Superior temporal gyrus (tissue), 1 donor: ENCODE data around the gene LRRC45.

ENCODE experiments used
- DNase-seq: peaks from one replicate; pipeline ENCODE4 v3.0.0-alpha.2; 2016; ENCODE audit errors: extremely low spot score

LRRC45 gene

GRCh38 chr17:82050761-82051641, 27.9 kb downstream of the LRRC45 start:
- DNase-seq = no peak

DNA sequence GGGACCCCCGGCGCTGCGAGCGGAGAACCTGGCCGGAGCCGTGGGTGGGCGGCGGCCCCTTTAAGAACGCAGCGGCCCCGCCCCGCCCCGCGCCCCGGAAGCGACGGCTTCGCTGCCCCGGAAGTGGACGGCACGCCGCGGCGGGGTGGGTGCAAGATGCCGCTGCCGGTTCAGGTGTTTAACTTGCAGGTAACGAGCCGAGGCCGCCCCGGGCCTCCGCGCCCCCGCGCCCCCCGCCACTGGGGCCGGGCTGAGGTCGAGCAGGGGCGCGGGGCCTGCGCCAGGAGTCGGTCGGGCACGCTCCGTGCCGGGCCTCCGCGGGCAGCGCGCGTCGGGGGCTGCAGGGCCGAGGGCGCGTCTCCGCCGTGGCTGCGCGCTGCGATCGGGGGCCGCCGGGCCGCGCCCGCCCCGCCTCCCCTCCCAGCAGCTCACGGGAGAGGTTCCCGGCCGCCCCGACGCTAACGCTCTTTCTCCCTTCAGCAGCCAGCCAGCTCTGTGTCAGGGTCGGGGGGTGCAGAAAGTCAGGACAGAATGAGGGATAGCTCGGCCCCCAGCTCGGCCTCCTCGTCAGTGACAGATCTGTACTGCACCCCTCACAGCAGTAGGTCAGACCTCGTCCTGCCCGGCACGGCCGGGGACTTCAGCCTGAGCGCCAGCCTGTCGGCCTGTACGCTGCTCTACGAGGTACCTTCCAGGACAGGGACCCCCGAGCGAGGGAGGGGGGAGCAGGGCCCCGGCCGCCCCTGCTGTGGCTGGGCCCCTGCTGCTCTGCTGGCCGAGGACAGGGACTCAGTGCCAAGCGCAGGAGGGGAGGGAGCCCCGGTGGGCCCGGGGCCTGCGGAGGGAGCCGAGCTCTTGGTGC, 28.9 kb downstream of the LRRC45 start, which contains the start of the genes GPS1 and RFNG:
GPS1 (plus strand) TSS at position 123 of the 862 bp plus-strand sequence; CDS start at position 157, 34 bp downstream.
RFNG (minus strand) TSS at position 36 of the 862 bp plus-strand sequence. CDS start 45 bp downstream, outside the sequence.
- peak; percentile 61 for DNase-seq

DNA sequence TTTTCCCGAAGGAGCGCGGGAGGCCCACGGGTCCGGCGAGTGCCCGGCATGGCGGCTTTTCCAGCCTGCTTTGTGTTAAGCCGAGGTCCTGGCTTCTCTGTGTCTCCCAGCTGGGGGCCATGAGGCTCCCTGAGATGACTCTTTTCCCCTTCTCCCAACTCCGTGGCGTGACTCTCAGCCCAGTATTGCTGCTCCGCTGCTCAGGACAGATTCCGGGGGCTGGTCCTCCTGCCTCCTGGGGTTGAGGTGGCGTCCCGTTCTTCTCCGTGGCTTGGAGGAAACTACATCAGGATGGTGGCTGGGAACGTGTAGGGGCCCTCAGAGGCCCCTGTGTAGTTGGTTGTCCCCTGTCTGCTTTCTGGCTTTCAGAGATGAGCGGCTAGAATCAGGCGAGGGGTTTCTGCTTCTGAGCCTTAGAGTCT, 29.5 kb downstream of the LRRC45 start:
- no peak for DNase-seq

DNA sequence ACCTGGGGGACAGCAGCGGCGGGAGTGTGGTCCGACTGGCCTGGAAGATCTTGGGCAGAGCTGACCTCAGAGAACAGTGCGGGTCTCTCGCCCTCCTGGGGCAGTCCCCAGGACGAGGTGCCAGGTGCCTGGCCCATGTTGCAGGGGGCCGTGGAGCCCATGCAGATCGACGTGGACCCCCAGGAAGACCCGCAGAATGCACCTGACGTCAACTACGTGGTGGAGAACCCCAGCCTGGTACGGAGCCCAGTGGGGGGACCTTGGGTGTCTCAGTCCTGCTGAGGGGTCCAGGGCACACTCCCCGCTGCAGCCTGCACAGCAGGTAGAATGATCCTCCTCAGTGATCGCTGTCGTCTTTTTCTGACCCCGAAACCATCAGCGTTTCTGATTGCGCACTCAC, 30.0 kb downstream of the LRRC45 start:
- DNase-seq = no peak

DNA sequence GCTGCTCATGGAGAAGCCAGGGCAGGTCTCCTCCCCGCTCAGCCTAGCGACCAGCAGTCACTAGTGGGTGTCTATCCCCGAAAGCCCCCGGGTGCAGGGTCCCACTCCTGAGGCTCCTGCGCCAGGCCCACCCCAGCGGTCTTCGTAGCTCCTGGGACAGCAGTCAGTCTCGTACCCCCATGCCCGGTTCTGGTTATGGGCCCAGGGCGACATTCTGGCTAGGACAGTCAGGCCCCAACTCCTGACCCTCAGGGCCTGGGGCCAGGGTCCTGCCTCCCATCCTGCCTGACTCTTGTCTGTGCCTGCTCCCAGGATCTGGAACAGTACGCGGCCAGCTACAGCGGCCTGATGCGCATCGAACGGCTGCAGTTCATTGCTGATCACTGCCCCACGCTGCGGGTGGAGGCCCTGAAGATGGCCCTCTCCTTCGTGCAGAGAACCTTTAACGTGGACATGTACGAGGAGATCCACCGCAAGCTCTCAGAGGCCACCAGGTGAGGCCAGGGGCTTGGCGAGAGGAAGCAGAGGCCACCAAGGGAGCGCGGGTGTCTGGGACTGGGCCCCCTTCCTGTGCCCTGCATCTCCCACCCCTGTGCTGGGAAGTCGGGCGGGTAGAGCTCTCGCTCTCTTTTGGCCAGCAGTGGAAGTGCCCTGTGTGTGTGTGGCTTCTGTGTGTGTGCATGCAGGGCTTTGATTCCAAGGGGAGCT, 30.6 kb downstream of the LRRC45 start:
- no peak for DNase-seq

DNA sequence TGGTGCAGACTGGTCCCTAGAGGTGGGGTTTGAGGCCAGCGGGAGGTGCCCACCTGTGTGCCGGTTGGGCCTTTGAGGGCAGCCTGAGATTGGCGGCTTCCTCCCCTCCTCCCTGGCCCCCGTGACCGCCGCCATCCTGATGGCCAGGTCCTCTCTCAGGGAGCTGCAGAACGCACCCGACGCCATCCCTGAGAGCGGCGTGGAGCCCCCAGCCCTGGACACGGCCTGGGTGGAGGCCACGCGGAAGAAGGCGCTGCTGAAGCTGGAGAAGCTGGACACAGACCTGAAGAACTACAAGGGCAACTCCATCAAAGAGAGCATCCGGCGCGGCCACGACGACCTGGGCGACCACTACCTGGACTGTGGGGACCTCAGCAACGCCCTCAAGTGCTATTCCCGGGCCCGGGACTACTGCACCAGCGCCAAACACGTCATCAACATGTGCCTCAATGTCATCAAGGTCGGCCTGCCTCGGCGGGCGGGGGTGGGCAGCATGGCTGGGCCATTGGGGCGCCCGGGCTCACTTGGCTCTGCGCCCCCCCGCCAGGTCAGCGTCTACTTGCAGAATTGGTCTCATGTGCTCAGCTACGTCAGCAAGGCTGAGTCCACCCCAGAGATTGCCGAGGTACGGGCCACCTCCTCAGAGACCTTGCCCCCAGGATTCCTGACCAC, 31.4 kb downstream of the LRRC45 start:
- DNase-seq = no peak

GRCh38 chr17:82055023-82055964, 32.2 kb downstream of the LRRC45 start:
- no peak for DNase-seq

DNA sequence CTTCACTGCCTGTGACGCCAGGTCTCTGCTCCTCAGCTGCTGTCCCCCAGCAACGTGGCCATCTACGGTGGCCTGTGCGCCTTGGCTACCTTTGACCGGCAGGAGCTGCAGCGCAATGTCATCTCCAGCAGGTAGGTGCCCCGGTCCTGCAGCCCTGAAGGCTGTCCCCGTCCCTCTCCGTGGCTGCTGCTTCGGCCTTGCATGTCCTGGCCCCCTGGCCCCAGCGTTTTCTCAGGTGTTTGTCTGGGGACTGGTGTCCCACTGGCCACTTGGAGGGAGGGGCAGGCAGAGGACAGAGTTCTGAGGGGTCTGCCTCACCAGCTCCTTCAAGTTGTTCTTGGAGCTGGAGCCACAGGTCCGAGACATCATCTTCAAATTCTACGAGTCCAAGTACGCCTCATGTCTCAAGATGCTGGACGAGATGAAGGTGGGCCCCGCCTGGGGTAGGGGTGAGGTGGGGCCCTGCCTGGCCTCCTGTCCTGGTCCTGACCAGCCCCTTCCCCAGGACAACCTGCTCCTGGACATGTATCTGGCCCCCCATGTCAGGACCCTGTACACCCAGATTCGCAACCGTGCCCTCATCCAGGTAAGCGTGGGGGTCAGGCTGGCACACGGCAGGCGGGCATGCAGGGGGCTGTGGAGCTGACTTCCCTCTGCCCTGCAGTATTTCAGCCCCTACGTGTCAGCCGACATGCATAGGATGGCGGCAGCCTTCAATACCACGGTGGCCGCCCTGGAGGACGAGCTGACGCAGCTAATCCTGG, 33.0 kb downstream of the LRRC45 start:
- no peak for DNase-seq

- no peak for DNase-seq
These were observed 33.9 kb downstream of the LRRC45 start for GRCh38 chr17:82056729-82057621.

DNA sequence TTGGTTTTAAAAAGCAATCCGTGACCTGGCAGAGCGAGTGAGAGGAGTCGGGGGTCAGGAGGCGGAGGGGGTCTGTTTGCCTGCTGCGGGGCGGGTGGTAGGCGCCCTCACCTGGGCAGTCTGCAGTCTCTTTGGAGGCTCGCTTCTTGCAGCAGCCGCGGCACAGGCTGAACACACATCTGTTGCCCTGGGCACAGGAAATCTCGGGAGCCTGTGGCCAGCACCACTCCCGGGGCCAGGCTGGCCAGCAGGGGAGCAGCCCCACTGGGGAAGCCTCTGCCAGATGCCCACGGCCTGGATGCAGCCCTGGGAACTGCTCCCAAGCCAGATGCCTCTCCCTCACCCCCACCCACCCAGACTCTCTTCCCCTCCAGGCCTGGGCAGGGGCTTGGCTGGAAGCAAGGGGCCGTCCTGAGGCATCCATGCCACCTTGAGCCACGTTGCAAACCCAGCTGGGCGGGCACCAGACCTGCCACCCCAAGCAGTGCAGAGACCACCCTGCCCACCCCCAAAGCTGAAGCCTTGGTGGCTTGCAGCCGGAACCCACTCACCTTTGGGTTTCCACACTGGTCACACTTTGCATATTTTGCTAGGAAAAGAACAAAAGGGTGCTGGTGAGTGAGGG, 35.2 kb downstream of the LRRC45 start:
- DNase-seq = no peak

GRCh38 chr17:82058855-82059249, 35.7 kb downstream of the LRRC45 start:
- DNase-seq = no peak

- no peak for DNase-seq
These were observed 36.3 kb downstream of the LRRC45 start for GRCh38 chr17:82059272-82060000.

- DNase-seq = no peak
These were observed 36.9 kb downstream of the LRRC45 start for GRCh38 chr17:82060001-82060380.

GRCh38 chr17:82060614-82061013, 37.5 kb downstream of the LRRC45 start:
- no peak for DNase-seq

DNA sequence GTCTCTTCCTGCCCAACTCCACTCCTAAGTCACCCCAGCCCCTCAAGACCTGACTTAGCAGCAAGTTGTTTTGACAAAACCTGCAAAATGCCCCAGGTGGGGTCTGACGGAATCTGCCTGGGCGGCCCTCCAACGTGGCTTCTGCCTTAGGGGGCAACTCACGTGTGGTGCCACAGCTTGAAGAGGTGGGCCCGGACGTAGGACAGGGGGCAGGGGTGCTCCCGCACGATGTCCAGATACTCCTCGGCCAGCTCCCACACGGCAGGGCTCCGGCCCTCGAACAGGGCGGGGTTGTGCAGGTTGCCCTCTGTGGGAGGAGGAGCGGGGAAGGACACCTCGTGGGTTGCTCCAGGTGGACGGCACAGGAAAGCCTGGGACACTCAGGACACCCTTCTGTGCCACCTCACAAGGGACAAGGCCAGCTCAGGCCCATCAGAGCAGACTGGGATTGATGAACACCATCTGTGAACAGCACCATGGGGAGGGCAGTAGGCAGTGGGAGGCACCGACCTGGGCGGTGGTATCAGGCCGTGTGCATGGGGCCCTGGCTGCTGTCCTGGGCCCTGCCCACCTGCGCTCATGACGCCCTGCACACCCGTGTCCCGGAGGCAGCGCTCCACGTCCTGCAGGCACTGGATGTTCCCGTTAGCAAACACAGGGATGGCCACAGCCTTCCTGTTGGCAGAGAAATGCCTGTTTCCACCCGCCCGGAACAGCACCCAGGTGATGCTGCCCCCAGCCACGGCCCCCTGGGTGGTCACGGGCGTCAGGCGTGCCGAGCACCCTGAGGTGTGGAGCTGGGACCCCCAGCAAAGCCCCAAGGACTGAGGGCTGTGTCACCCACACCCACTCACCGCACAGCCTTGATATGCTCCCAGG, 38.2 kb downstream of the LRRC45 start:
- no peak for DNase-seq
